ENCODE data around the gene LAMB4. TPM values are rescaled to one million over a fixed set of nuclear protein-coding genes. Genes with fewer than 3 reads are reported as not detected.

LAMB4 gene
- total RNA-seq, 3 donors from 2014 or later (not counting 1 experiment from before 2014, with no cell fraction given) = not detected

DNA sequence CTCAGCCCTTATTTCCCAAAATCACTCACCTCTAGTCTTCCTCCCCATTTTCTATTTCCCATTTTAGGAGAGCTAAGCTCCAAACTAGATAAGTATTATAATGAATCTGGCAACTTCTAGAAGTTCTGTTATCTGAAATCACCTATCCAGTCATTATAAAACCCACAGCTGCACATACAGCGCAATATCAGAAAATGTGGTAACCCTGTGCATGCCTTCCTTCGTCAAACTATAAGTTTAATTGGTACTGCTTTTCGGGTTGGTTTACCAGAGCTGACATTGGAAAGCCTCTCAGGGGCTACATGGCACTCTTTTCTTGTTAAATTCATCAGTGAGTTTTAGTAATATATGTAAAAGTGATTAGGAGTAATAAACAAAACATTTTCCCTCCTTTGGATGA, 1.6 kb downstream of the LAMB4 start:
- 85% methylated on average over 3 of the region's 3 CpGs for WGBS (ENCODE audit: insufficient coverage)
- Histone ChIP-seq H3K27ac (ENCODE audit: low read length) (no peak overlapping the region), H3K4me3 (ENCODE audit: low read length) (no peak overlapping the region), H3K9me3 (ENCODE audit: control insufficient read depth, insufficient read depth, low read length) (no peaks in the 10 kb centered on the region), H3K27me3 (ENCODE audit: control insufficient read depth, insufficient read depth, low read length) (no peaks in the 10 kb centered on the region), H3K36me3 (ENCODE audit: control insufficient read depth, insufficient read depth, low read length) (no peaks in the 10 kb centered on the region), H3K4me1 (ENCODE audit: control insufficient read depth, insufficient read depth, low read length) (no peaks in the 10 kb centered on the region)
- no peaks in the 10 kb centered on the region for H3K4me1 Mint-ChIP-seq
- ATAC-seq (no peak), DNase-seq (no peak)
- no peaks in the 10 kb centered on the region for H3K36me3 Mint-ChIP-seq
- intact Hi-C loops (cut with micrococcal nuclease) = no loop called here
- peaks cover 0 to 2% of the 10 kb centered on the region in 2 donors for H3K27me3 Mint-ChIP-seq (ENCODE audit: low read depth in 2 of 2)
- H3K9me3 Mint-ChIP-seq = no peaks in the 10 kb centered on the region
- no peak overlapping the region for H3K27ac Mint-ChIP-seq
- H3K4me3 Mint-ChIP-seq = no peak overlapping the region
- no peak for TF ChIP-seq CTCF (IDR thresholded peaks at IDR 0.05)

DNA sequence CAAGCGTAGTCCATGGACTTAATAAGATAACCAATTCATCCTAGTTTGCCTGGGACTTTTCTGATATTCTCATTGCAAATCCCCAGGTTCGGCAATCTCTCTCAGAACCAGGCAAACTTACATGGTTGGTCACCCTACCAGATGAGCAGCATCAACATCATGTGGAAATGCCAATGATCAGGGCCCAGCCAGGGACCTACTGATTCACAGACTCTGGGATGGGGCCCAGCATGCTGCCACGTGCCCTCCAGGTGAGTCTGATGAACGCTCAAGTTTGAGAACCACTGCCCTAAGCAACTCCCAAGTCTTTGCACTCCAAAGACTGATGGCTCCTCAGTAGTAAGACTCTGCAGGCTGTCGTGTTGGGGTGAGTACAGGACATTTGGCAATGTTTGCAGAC, 2.7 kb downstream of the LAMB4 start:
- H3K9me3 Mint-ChIP-seq = no peaks in the 10 kb centered on the region
- no peak overlapping the region for H3K27ac Mint-ChIP-seq
- H3K36me3 Mint-ChIP-seq = no peaks in the 10 kb centered on the region
- Histone ChIP-seq H3K27me3 (ENCODE audit: control insufficient read depth, insufficient read depth, low read length) (no peaks in the 10 kb centered on the region), H3K4me3 (ENCODE audit: low read length) (no peak overlapping the region), H3K4me1 (ENCODE audit: control insufficient read depth, insufficient read depth, low read length) (no peaks in the 10 kb centered on the region), H3K36me3 (ENCODE audit: control insufficient read depth, insufficient read depth, low read length) (no peaks in the 10 kb centered on the region), H3K9me3 (ENCODE audit: control insufficient read depth, insufficient read depth, low read length) (no peaks in the 10 kb centered on the region), H3K27ac (ENCODE audit: low read length) (no peak overlapping the region)
- H3K4me1 Mint-ChIP-seq = no peaks in the 10 kb centered on the region
- WGBS (ENCODE audit: insufficient coverage) = 87% methylated on average over 5 of the region's 5 CpGs
- intact Hi-C loops (cut with micrococcal nuclease) = no loop called here
- ATAC-seq (no peak), DNase-seq (no peak)
- no peak for TF ChIP-seq CTCF (IDR thresholded peaks at IDR 0.05)
- peaks cover 0 to 1% of the 10 kb centered on the region in 2 donors for H3K27me3 Mint-ChIP-seq (ENCODE audit: low read depth in 2 of 2)
- no peak overlapping the region for H3K4me3 Mint-ChIP-seq

DNA sequence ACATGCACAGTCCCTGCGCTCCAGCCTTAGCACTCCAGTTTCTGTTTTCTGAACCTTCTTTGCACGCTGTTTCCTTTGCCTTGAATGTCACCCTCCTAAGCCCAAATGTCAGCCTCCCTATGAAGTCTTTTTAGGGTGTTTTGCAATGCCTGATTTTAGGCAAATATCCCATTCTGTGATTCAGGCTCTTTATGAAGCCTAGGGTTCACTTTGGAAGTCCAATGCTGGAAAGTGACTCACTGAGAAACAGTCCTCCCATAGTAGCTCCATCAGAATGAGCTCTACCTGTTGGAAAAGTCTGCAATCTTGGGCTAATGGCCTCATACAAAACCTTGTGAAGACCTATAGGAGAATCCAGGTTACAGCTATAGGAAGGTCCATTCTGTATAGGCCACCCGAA, 5.3 kb downstream of the LAMB4 start:
- Mint-ChIP-seq H3K27me3 (ENCODE audit: low read depth in 2 of 2) (no peaks in the 10 kb centered on the region), H3K4me1 (no peaks in the 10 kb centered on the region), H3K9me3 (no peaks in the 10 kb centered on the region), H3K4me3 (no peak overlapping the region), H3K36me3 (no peaks in the 10 kb centered on the region), H3K27ac (no peak overlapping the region)
- intact Hi-C loops (cut with micrococcal nuclease) = no loop called here
- Histone ChIP-seq H3K4me1 (ENCODE audit: control insufficient read depth, insufficient read depth, low read length) (no peaks in the 10 kb centered on the region), H3K4me3 (ENCODE audit: low read length) (no peak overlapping the region), H3K9me3 (ENCODE audit: control insufficient read depth, insufficient read depth, low read length) (no peaks in the 10 kb centered on the region), H3K27me3 (ENCODE audit: control insufficient read depth, insufficient read depth, low read length) (no peaks in the 10 kb centered on the region), H3K36me3 (ENCODE audit: control insufficient read depth, insufficient read depth, low read length) (no peaks in the 10 kb centered on the region), H3K27ac (ENCODE audit: low read length) (no peak overlapping the region)
- DNase-seq (no peak), ATAC-seq (no peak)
- WGBS (ENCODE audit: insufficient coverage) = 88% methylated on average over 3 of the region's 3 CpGs
- TF ChIP-seq CTCF (IDR thresholded peaks at IDR 0.05) = no peak

- no peak overlapping the region for H3K27ac ChIP-seq (ENCODE audit: low read length)
- no peaks in the 10 kb centered on the region for H3K27me3 Mint-ChIP-seq (ENCODE audit: low read depth in 2 of 2)
- H3K36me3 Mint-ChIP-seq = no peaks in the 10 kb centered on the region
- H3K9me3 ChIP-seq (ENCODE audit: control insufficient read depth, insufficient read depth, low read length) = no peaks in the 10 kb centered on the region
- H3K4me3 ChIP-seq (ENCODE audit: low read length) = no peak overlapping the region
- no peaks in the 10 kb centered on the region for H3K27me3 ChIP-seq (ENCODE audit: control insufficient read depth, insufficient read depth, low read length)
- no peaks in the 10 kb centered on the region for H3K9me3 Mint-ChIP-seq
- no peaks in the 10 kb centered on the region for H3K36me3 ChIP-seq (ENCODE audit: control insufficient read depth, insufficient read depth, low read length)
- no peak for TF ChIP-seq CTCF (IDR thresholded peaks at IDR 0.05)
- no peak overlapping the region for H3K4me3 Mint-ChIP-seq
- no peaks in the 10 kb centered on the region for H3K4me1 Mint-ChIP-seq
- intact Hi-C loops (cut with micrococcal nuclease) = no loop called here
- H3K4me1 ChIP-seq (ENCODE audit: control insufficient read depth, insufficient read depth, low read length) = no peaks in the 10 kb centered on the region
- no peak overlapping the region for H3K27ac Mint-ChIP-seq
- DNase-seq (no peak), ATAC-seq (no peak)
Observed at GRCh38 chr7:108122181-108122580, 8.0 kb downstream of the LAMB4 start.
